ENCODE results near the gene LCK. TPM values are rescaled to one million over a fixed set of nuclear protein-coding genes. Genes with fewer than 3 reads are reported as not detected.

The LCK gene
- total RNA-seq, 1 experiment from 2014 or later = 37.6 TPM

DNA sequence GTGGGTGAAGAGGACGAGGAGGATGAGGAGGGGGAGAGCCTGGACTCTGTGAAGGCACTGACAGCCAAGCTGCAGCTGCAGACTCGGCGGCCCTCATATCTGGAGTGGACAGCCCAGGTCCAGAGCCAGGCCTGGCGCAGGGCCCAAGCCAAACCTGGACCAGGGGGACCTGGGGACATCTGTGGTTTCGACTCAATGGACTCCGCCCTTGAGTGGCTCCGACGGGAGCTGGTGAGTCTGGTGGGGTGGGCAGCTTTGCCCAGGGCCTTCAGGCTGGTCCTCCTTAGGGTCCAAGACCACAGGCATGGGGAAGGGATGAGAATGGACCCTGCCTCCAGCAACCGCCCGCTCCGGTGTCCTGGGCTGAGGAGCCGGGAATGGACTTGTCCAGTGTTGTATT lies 3.6 kb upstream of the LCK start:
- Mint-ChIP-seq H3K27ac (peak overlapping the region in 1 of 3 experiments; percentile 65; a peak in 1 of 7 replicates), H3K9me3 (no peaks in the 10 kb centered on the region), H3K4me3 (no peak overlapping the region), H3K36me3 (ENCODE audit: insufficient read depth in 1 of 3, low read depth in 3 of 3) (no peaks in the 10 kb centered on the region), H3K4me1 (peaks cover 30 to 34% of the 10 kb centered on the region in 2 experiments), H3K27me3 (ENCODE audit: low read depth) (peaks cover 2% of the 10 kb centered on the region; the same call in 1 of the 2 replicates)
- no peak overlapping the region for H3K27ac ChIP-seq (ENCODE audit: insufficient read length, low read depth, low read length)
- H3K9ac ChIP-seq (ENCODE audit: extremely low read depth, insufficient read length, low read length) = no peak overlapping the region
- DNase-seq = no peak
- H3K14ac ChIP-seq (ENCODE audit: insufficient read depth, low read length) = no peak overlapping the region
- H3K23me2 ChIP-seq (ENCODE audit: insufficient read length, low read depth, low read length, poor library complexity, severe bottlenecking) = no peaks in the 10 kb centered on the region
- no peak overlapping the region for H2BK5ac ChIP-seq (ENCODE audit: insufficient read length, low read length)
- no peak overlapping the region for H2AFZ ChIP-seq (ENCODE audit: low read length)
- H2BK20ac ChIP-seq (ENCODE audit: low read depth, low read length, poor library complexity, severe bottlenecking) = no peak overlapping the region
- H2AK5ac ChIP-seq (ENCODE audit: insufficient read length, low read length) = no peak overlapping the region
- peaks cover 7% of the 10 kb centered on the region; the same call in 1 of the 2 replicates for H3K4me1 ChIP-seq (ENCODE audit: insufficient read depth, low read length)
- no peak overlapping the region for H3T11ph ChIP-seq (ENCODE audit: low read length)
- H3K56ac ChIP-seq (ENCODE audit: insufficient read length, low read depth, low read length) = no peak overlapping the region
- no peak overlapping the region for H4K91ac ChIP-seq (ENCODE audit: insufficient read length, low read depth, low read length)
- H3K23ac ChIP-seq (ENCODE audit: insufficient read length, low read depth, low read length) = no peak overlapping the region
- no peak overlapping the region for H2BK15ac ChIP-seq (ENCODE audit: low read depth, low read length)
- no CpG with 5 or more reads among the region's 12 CpGs for WGBS (ENCODE audit: extremely low coverage, insufficient read length, low lambda C conversion rate)
- H3K79me1 ChIP-seq (ENCODE audit: insufficient read depth, low read depth, low read length, poor library complexity, severe bottlenecking) = no peaks in the 10 kb centered on the region
- no peaks in the 10 kb centered on the region for H3K9me3 ChIP-seq (ENCODE audit: control insufficient read depth, low read depth, low read length)
- H3K4me2 ChIP-seq (ENCODE audit: insufficient read depth, insufficient read length, low read length) = no peak overlapping the region
- H4K5ac ChIP-seq (ENCODE audit: insufficient read length, low read depth, low read length) = no peak overlapping the region
- TF ChIP-seq CTCF (conservative IDR thresholded peaks at IDR 0.05) = no peak
- H3K18ac ChIP-seq (ENCODE audit: insufficient read length, low read depth, low read length) = no peak overlapping the region
- H3K79me2 ChIP-seq (ENCODE audit: insufficient read depth, low read length) = no peaks in the 10 kb centered on the region
- no peak overlapping the region for H2BK12ac ChIP-seq (ENCODE audit: insufficient read length, low read depth, low read length)
- no peak overlapping the region for H2BK120ac ChIP-seq (ENCODE audit: low read depth, low read length, poor library complexity, severe bottlenecking)
- H4K8ac ChIP-seq (replicated peaks; ENCODE audit: insufficient read length, low read depth, low read length) = no peak overlapping the region
- H3K27me3 ChIP-seq (ENCODE audit: insufficient read depth, low read length) = no peaks in the 10 kb centered on the region; the same call in 1 of the 2 replicates
- no peaks in the 10 kb centered on the region for H4K20me1 ChIP-seq (ENCODE audit: control insufficient read depth, insufficient read depth, insufficient read length)
- no peak overlapping the region for H3K4ac ChIP-seq (ENCODE audit: low read depth, low read length)

Measured in H9 (cell line).